Measurements from ENCODE around the gene CLEC2D.
"Not testable (repeated sequence)": the region's sequence is repeated elsewhere in the genome, so short reads cannot be mapped to it uniquely, and the experiment has no call there.

Gene CLEC2D

GRCh38 chr12:9651265-9651729 lies 18.2 kb upstream of the CLEC2D start:
- DNase-seq (ENCODE audit: low spot score) (peak; percentile 43), FAIRE-seq (no peak)

- DNase-seq (ENCODE audit: low spot score): no peak
- FAIRE-seq: no peak
These were observed 9.5 kb upstream of the CLEC2D start for GRCh38 chr12:9660046-9660445.

DNA sequence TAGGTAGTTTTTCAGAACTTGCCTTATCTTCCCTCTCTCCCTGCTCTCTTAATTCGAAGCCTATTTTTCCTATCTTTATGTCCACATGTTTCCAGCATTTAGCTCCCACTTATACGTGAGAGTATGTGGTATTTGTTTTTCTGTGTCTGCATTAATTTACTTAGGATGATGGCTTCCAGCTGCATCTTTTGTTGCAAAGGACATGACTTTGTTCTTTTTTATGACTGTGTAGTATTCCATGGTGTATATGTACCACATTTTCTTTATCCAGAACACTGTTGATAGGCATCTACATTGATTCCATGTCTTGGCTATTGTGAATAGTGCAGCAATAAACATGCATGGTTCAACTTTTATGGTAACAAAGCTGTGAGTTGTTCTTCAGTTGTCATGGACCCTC lies 7.8 kb upstream of the CLEC2D start:
- no peak for DNase-seq (ENCODE audit: low spot score)
- no peak for FAIRE-seq

DNA sequence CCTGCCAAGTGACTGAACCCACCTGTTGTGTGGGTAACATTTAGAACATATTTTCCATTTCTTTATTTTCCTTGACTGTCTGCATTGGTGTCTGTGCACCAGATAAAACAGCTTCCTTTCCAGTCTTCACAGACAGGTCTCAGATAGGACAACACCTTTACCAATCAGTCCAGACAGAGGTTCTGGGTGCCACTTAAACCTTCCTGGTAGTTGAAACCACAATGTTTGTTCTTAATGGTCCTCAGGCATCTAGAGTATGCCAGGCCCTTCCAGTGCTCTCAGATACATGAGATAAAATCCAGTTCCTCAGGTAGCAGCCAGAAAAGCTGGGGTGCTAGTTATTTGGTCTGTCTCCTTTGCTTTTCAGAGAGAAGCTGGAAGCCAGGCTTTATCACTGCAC lies 7.0 kb upstream of the CLEC2D start:
- no peak for FAIRE-seq
- DNase-seq (ENCODE audit: low spot score): no peak

GRCh38 chr12:9667403-9668160 lies 1.9 kb upstream of the CLEC2D start:
- FAIRE-seq (no peak), DNase-seq (ENCODE audit: low spot score) (no peak)

DNA sequence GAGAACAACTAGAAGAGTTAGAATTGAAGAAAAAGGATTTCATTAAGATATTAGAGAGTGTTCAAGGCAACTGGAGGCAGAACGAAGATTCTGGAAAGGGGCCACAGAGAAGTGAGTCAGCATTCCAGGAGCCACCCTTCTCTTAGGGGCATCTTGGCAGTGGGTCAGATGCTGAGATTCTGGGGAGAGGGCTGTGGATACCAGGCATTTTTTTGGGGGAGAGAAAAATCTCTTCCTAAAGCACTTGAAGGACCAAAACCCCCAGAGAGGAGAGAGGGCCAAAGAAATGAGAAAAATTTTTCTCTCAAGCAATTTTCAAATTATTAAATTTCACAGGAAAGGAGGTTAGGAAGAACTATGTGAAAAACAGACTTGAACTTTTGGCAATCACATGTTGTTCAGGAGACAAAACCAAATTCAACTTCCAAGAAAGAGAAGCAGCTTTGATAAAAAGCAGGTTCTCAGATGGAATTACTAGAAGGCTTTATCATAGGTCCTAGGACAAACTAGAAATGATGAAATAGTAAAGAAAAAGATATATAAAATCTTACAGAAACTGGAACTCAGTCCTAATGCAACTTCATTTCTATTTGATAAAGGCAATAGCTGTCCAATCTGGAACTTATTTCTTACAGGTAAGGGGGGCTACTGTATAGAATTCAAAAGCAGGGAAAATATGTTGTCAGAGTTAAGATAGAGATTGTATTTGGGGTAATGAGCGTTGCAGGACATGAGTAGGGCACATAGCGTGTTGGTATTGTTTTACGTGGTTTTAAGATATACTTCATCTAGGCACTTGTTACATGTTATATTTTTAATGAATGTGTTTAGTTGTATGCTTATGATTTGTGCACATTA lies 1.1 kb upstream of the CLEC2D start:
- DNase-seq (ENCODE audit: low spot score): no peak
- no peak for FAIRE-seq

GRCh38 chr12:9669019-9669326 lies 540 bp upstream of the CLEC2D start:
- no peak for DNase-seq (ENCODE audit: low spot score)
- no peak for FAIRE-seq

- not testable (repeated sequence) for DNase-seq (ENCODE audit: low spot score); FAIRE-seq
These were observed 2.8 kb downstream of the CLEC2D start for GRCh38 chr12:9672340-9672739.

- DNase-seq (ENCODE audit: low spot score): peak; percentile 87
- peak; percentile 91 for FAIRE-seq
These were observed 4.1 kb downstream of the CLEC2D start for GRCh38 chr12:9673404-9674225.

GRCh38 chr12:9674226-9674590 lies 4.7 kb downstream of the CLEC2D start:
- DNase-seq (ENCODE audit: low spot score) (no peak), FAIRE-seq (no peak)

DNA sequence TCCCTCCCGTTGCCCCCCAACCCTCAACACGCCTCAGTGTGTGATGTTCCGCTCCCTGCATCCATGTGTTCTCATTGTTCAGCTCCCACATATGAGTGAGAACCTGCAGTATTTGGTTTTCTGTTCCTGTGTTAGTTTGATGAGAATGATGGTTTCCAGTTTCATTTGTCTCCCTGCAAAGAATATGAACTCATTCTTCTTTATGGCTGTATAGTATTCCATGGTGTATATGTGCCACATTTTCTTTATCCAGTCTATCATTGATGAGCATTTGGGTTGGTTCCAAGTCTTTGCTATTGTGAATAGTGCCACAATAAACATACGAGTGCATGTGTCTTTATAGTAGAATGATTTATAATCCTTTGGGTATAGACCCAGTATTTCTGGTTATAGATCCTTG lies 13.0 kb downstream of the CLEC2D start:
- not testable (repeated sequence) for FAIRE-seq; DNase-seq (ENCODE audit: low spot score)

GRCh38 chr12:9682949-9683348 lies 13.4 kb downstream of the CLEC2D start:
- not testable (repeated sequence) for DNase-seq (ENCODE audit: low spot score); FAIRE-seq

GRCh38 chr12:9685366-9685765 lies 15.9 kb downstream of the CLEC2D start:
- DNase-seq (ENCODE audit: low spot score); FAIRE-seq: not testable (repeated sequence)

DNA sequence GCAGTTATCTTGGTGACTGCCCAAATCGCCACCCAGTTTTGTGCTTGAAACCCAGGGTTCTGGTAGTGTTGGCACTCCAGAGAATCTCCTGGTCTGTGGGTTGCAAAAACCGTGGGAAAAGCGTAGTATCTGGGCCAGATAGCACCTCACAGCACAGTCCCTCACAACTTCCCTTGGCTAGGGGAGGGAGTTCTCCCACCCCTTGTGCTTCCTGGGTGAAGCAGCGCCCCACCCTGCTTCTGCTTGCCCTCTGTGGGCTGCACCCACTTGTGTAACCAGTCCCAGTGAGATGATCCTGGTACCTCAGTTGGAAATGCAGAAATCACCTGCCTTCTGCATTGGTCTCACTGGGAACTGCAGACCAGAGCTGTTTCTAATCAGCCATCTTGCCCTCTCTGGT lies 16.4 kb downstream of the CLEC2D start:
- DNase-seq (ENCODE audit: low spot score): no peak

GRCh38 chr12:9687228-9687627 lies 17.7 kb downstream of the CLEC2D start:
- DNase-seq (ENCODE audit: low spot score) (peak; percentile 56), FAIRE-seq (no peak)

More for the DNA sequence above, 16.4 kb downstream of the CLEC2D start:
- no peak for FAIRE-seq

DNA sequence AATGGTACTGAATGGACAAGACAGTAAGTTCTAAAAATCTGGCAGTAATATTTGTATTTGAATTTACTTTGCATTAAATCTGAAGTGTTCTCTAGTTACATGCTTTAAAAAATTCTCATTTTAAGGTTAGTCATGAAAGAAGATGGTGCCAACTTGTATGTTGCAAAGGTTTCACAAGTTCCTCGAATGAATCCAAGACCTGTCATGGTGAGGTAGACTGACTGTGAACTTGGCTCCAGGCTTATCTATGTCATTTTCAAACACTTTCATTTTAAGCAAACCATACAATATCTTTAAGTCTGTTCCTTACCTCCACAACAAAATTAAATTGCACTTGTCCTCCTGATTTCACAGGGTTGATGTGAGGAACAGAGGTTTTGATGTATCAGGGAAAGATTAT lies 23.4 kb downstream of the CLEC2D start:
- DNase-seq (ENCODE audit: low spot score): no peak
- FAIRE-seq: no peak

DNA sequence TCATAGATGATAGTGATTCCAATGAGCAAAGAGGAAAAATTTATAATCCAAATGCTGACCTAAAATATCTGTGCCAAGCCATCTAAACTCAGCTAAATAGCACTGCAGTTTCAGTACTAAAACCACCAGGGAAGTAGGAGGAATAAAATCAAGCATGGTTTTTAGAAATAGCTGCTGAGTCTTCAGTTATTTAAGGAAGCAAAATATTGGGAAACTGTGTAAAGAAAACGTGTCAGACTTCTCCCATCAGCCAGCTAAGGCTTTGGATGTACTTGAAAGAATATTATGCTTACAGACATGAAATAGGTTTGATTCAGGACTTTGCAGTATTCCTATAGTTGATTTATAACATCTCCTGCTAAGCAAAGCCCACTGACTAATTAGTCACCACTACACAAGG lies 24.7 kb downstream of the CLEC2D start:
- FAIRE-seq (no peak), DNase-seq (ENCODE audit: low spot score) (no peak)

DNA sequence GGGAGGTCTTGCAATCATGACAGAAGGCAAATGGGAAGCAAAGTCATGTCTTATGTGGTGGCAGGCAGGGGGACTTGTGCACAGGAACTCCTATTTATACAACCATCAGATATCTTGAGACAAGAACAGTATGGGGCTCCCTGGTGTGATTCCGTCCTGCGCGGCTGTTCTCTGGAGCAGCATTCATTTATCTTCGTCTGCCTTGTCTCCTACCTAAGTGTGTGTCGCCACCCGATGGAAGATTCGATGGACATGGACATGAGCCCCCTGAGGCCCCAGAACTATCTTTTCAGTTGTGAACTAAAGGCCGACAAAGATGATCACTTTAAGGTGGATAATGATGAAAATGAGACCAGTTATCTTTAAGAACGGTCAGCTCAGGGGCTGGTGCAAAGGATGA lies 25.6 kb downstream of the CLEC2D start:
- DNase-seq (ENCODE audit: low spot score); FAIRE-seq: not testable (repeated sequence)

- not testable (repeated sequence) for FAIRE-seq
These were observed 26.1 kb downstream of the CLEC2D start for GRCh38 chr12:9695661-9696060.

GRCh38 chr12:9697619-9698018 lies 28.1 kb downstream of the CLEC2D start:
- DNase-seq (ENCODE audit: low spot score) (no peak), FAIRE-seq (no peak)

More at GRCh38 chr12:9695661-9696060, 26.1 kb downstream of the CLEC2D start:
- DNase-seq (ENCODE audit: low spot score): not testable (repeated sequence)

- no peak for FAIRE-seq
- DNase-seq (ENCODE audit: low spot score): no peak
These were observed 29.2 kb downstream of the CLEC2D start for GRCh38 chr12:9698681-9699080.
